Measurements from ENCODE around the gene MACROD2. TPM values are rescaled to one million over a fixed set of nuclear protein-coding genes. Genes with fewer than 3 reads are reported as not detected.

Gene MACROD2
- total and polyA plus RNA-seq, 2 donors (not counting 1 experiment from before 2014, with no cell fraction given): 5.3 to 6.7 TPM

- Histone ChIP-seq H3K4me3 (ENCODE audit: control extremely low read depth in 1 of 5, extremely low read depth in 1 of 5, insufficient read depth in 1 of 5, low read depth in 2 of 5, low read length in 4 of 5) (no peak overlapping the region), H3K27me3 (replicated peaks in 1 of 4; ENCODE audit: control extremely low read depth in 1 of 4, control insufficient read depth in 3 of 4, insufficient read depth in 4 of 4, low read length in 3 of 4) (no peaks in the 10 kb centered on the region), H3K79me2 (ENCODE audit: control insufficient read depth, insufficient read depth, low read length) (no peaks in the 10 kb centered on the region), H3K9me3 (ENCODE audit: control extremely low read depth in 1 of 3, control insufficient read depth in 2 of 3, insufficient read depth in 1 of 3, low read length in 2 of 3) (no peaks in the 10 kb centered on the region), H3K4me2 (replicated peaks; ENCODE audit: low read depth, low read length, poor library complexity, severe bottlenecking) (no peak overlapping the region), H2AFZ (ENCODE audit: insufficient read depth, low read depth, low read length, poor library complexity, severe bottlenecking) (no peak overlapping the region), H3K4me1 (ENCODE audit: control insufficient read depth in 2 of 2, insufficient read depth in 2 of 2, low read length in 2 of 2) (no peaks in the 10 kb centered on the region), H4K20me1 (ENCODE audit: control insufficient read depth, insufficient read depth, low read length, poor library complexity, severe bottlenecking) (no peaks in the 10 kb centered on the region), H3K9ac (ENCODE audit: low read length) (no peak overlapping the region), H3K36me3 (replicated peaks in 1 of 2; ENCODE audit: control extremely low read depth in 1 of 2, control insufficient read depth in 1 of 2, extremely low read depth in 1 of 2, insufficient read depth in 2 of 2, low read length in 1 of 2) (no peaks in the 10 kb centered on the region), H3K27ac (ENCODE audit: low read length in 2 of 2) (no peak overlapping the region)
- POLR2A ChIA-PET: no interaction called here
- no peak for TF ChIP-seq CTCF (IDR thresholded peaks at IDR 0.05)
- no peak for TF ChIP-seq EZH2 (IDR thresholded peaks at IDR 0.05; ENCODE audit: borderline replicate concordance, insufficient read depth, low read depth, low read length, poor library complexity, severe bottlenecking)
- ATAC-seq (ENCODE audit: low read depth): no peak
- DNase-seq: no peak
- CTCF ChIA-PET: no interaction called here
- H3K9me3 Mint-ChIP-seq (ENCODE audit: insufficient read depth): no peaks in the 10 kb centered on the region
- H3K4me1 Mint-ChIP-seq: no peaks in the 10 kb centered on the region
- H3K27ac Mint-ChIP-seq: no peak overlapping the region
- intact Hi-C loops (cut with micrococcal nuclease): no loop called here
- 100% methylated on average over 4 of the region's 7 CpGs for WGBS (ENCODE audit: insufficient coverage)
- H3K4me3 Mint-ChIP-seq: no peak overlapping the region
- H3K27me3 Mint-ChIP-seq: no peaks in the 10 kb centered on the region
These were observed 1114.2 kb downstream of the MACROD2 start for GRCh38 chr20:15109494-15109893.

- no peaks in the 10 kb centered on the region for H3K27me3 Mint-ChIP-seq
- H3K79me2 ChIP-seq (ENCODE audit: control insufficient read depth, insufficient read depth, low read length): no peaks in the 10 kb centered on the region
- ChIA-PET CTCF (no interaction called here), POLR2A (no interaction called here)
- H3K9ac ChIP-seq (ENCODE audit: low read length): no peak overlapping the region
- H3K4me3 ChIP-seq (ENCODE audit: control extremely low read depth in 1 of 5, extremely low read depth in 1 of 5, insufficient read depth in 1 of 5, low read depth in 2 of 5, low read length in 4 of 5): no peak overlapping the region
- H3K27ac ChIP-seq (ENCODE audit: low read length in 2 of 2): no peak overlapping the region
- no peaks in the 10 kb centered on the region for H3K27me3 ChIP-seq (replicated peaks in 1 of 4; ENCODE audit: control extremely low read depth in 1 of 4, control insufficient read depth in 3 of 4, insufficient read depth in 4 of 4, low read length in 3 of 4)
- H2AFZ ChIP-seq (ENCODE audit: insufficient read depth, low read depth, low read length, poor library complexity, severe bottlenecking): no peak overlapping the region
- intact Hi-C loops (cut with micrococcal nuclease): no loop called here
- DNase-seq (no peak), ATAC-seq (ENCODE audit: low read depth) (no peak)
- no peaks in the 10 kb centered on the region for H4K20me1 ChIP-seq (ENCODE audit: control insufficient read depth, insufficient read depth, low read length, poor library complexity, severe bottlenecking)
- no peaks in the 10 kb centered on the region for H3K36me3 ChIP-seq (replicated peaks in 1 of 2; ENCODE audit: control extremely low read depth in 1 of 2, control insufficient read depth in 1 of 2, extremely low read depth in 1 of 2, insufficient read depth in 2 of 2, low read length in 1 of 2)
- H3K4me1 ChIP-seq (ENCODE audit: control insufficient read depth in 2 of 2, insufficient read depth in 2 of 2, low read length in 2 of 2): no peaks in the 10 kb centered on the region
- no peaks in the 10 kb centered on the region for H3K9me3 ChIP-seq (ENCODE audit: control extremely low read depth in 1 of 3, control insufficient read depth in 2 of 3, insufficient read depth in 1 of 3, low read length in 2 of 3)
- H3K4me1 Mint-ChIP-seq: no peaks in the 10 kb centered on the region
- no peak overlapping the region for H3K4me3 Mint-ChIP-seq
- no peak overlapping the region for H3K27ac Mint-ChIP-seq
- H3K4me2 ChIP-seq (replicated peaks; ENCODE audit: low read depth, low read length, poor library complexity, severe bottlenecking): no peak overlapping the region
- TF ChIP-seq EZH2 (IDR thresholded peaks at IDR 0.05; ENCODE audit: borderline replicate concordance, insufficient read depth, low read depth, low read length, poor library complexity, severe bottlenecking) (no peak), CTCF (IDR thresholded peaks at IDR 0.05) (no peak)
- no peaks in the 10 kb centered on the region for H3K9me3 Mint-ChIP-seq (ENCODE audit: insufficient read depth)
These were observed 1116.3 kb downstream of the MACROD2 start for GRCh38 chr20:15111654-15112053.
